ENCODE measurements around the gene ARHGAP1.

The ARHGAP1 gene

GRCh38 chr11:46700241-46701077 lies at the start of gene ARHGAP1, which contains the start of gene ZNF408:
TSS of gene ARHGAP1 (minus strand) at chr11:46700619. CDS start at chr11:46696107, 4,512 bp downstream.
TSS of gene ZNF408 (plus strand) at chr11:46701031. CDS start at chr11:46701048, 17 bp downstream.
- peak; percentile 99 to 100 (median 99) for DNase-seq

GRCh38 chr11:46747150-46747549 lies 46.7 kb upstream of the ARHGAP1 start:
- no peak for DNase-seq

GRCh38 chr11:46745995-46746394 lies 45.6 kb upstream of the ARHGAP1 start:
- DNase-seq = no peak

- DNase-seq = no peak
These were observed 44.9 kb upstream of the ARHGAP1 start for GRCh38 chr11:46745328-46745727.

- no peak for DNase-seq
These were observed 43.4 kb upstream of the ARHGAP1 start for GRCh38 chr11:46743693-46744339.

- no peak for DNase-seq
These were observed 42.6 kb upstream of the ARHGAP1 start for GRCh38 chr11:46743043-46743442.

- DNase-seq = no peak
These were observed 41.4 kb upstream of the ARHGAP1 start for GRCh38 chr11:46741600-46742484.

GRCh38 chr11:46738887-46739286 lies 38.5 kb upstream of the ARHGAP1 start:
- no peak for DNase-seq

GRCh38 chr11:46737699-46738098 lies 37.3 kb upstream of the ARHGAP1 start:
- no peak for DNase-seq

GRCh38 chr11:46736615-46737014 lies 36.2 kb upstream of the ARHGAP1 start:
- no peak for DNase-seq

- no peak for DNase-seq
These were observed 35.7 kb upstream of the ARHGAP1 start for GRCh38 chr11:46736146-46736545.

GRCh38 chr11:46733234-46733633 lies 32.8 kb upstream of the ARHGAP1 start:
- no peak for DNase-seq

GRCh38 chr11:46731545-46731944 lies 31.1 kb upstream of the ARHGAP1 start:
- no peak for DNase-seq

GRCh38 chr11:46729110-46730027 lies 28.9 kb upstream of the ARHGAP1 start:
- no peak for DNase-seq

- DNase-seq = no peak
These were observed 28.2 kb upstream of the ARHGAP1 start for GRCh38 chr11:46728659-46729040.

- DNase-seq = no peak
These were observed 27.7 kb upstream of the ARHGAP1 start for GRCh38 chr11:46727952-46728658.

GRCh38 chr11:46726206-46726862 lies 25.9 kb upstream of the ARHGAP1 start:
- DNase-seq = no peak

GRCh38 chr11:46725338-46726205 lies 25.2 kb upstream of the ARHGAP1 start:
- no peak for DNase-seq

GRCh38 chr11:46724088-46724487 lies 23.7 kb upstream of the ARHGAP1 start:
- no peak for DNase-seq

GRCh38 chr11:46723359-46723680 lies 22.9 kb upstream of the ARHGAP1 start:
- DNase-seq = peak in 1 of 3 donors; percentile 5
